GM12878 (cell line): ENCODE results near the gene SLC2A8. TPM values are rescaled to one million over a fixed set of nuclear protein-coding genes. Genes with fewer than 3 reads are reported as not detected.

Experiments
- ATAC-seq: fragments of 200-7000 bp; cut with Tn5 transposase; 3 replicates; pipeline ENCODE4 v1.9.1; 2020; ENCODE audit warnings: mild to moderate bottlenecking, moderate library complexity
- BruUV-seq: library from RNA; stranded (reverse); fragments of 400-500 nt; replicated peaks from 2 replicates; lab custom pipeline; 2021; lab: Mats Ljungman, UMichigan
- CTCF ChIA-PET: fragments of 300-600 bp; sonication (Branson Sonifier 250); formaldehyde crosslinking; extraction: SDS; loops from one replicate; lab custom pipeline; 2021; ENCODE audit warnings: inconsistent platforms; lab: Yijun Ruan, JAX
- POLR2A ChIA-PET: fragments of 350-600 bp; formaldehyde crosslinking; extraction: SDS; loops from one replicate; lab custom pipeline; 2021; ENCODE audit warnings: inconsistent platforms; lab: Charles Lee
- RAD21 ChIA-PET: fragments of 300-600 bp; sonication (Branson Sonifier 250); formaldehyde crosslinking; loops from one replicate; lab custom pipeline; 2023; ENCODE audit warnings: antibody characterized with exemption; ENCODE audit not compliant: unreplicated experiment; lab: Charles Lee
- SMC1A ChIA-PET: fragments of 300-600 bp; sonication (Branson Sonifier 250); formaldehyde crosslinking; loops from one replicate; lab custom pipeline; 2023; ENCODE audit not compliant: unreplicated experiment, uncharacterized antibody; lab: Charles Lee
- DNase-seq: peaks from one replicate; pipeline ENCODE4 v3.0.0-alpha.2; 2011; ENCODE audit warnings: low read depth, low spot score
- FAIRE-seq: peaks from 3 replicates; lab custom pipeline; 2011; peaks lifted over from hg19 to GRCh38; lab: Jason Lieb, UNC
- H2AFZ ChIP-seq: 2 replicates; pipeline ENCODE4 v1.6.0; 2011; ENCODE audit warnings: low read depth, low read length, control low read depth; ENCODE audit not compliant: control insufficient read depth
- H3K27ac ChIP-seq: 2 replicates; pipeline ENCODE4 v1.5.1; 2011; ENCODE audit warnings: control low read depth; ENCODE audit not compliant: control insufficient read depth, insufficient read depth
- H3K27me3 ChIP-seq, 2 experiments: replicated peaks in 1 of 2; 2 replicates each; pipeline versions ENCODE4 v1.6.0 to v1.6.1; 2011; ENCODE audit warnings: low read length in 1 of 2; ENCODE audit not compliant: control insufficient read depth in 2 of 2, insufficient read depth in 2 of 2
- H3K36me3 ChIP-seq, 2 experiments: 2 replicates each; pipeline ENCODE4 v1.5.1; 2011; ENCODE audit warnings: low read length in 1 of 2; ENCODE audit not compliant: control insufficient read depth in 2 of 2, insufficient read depth in 2 of 2
- H3K4me1 ChIP-seq: 2 replicates; pipeline ENCODE4 v1.6.1; 2011; ENCODE audit warnings: mild to moderate bottlenecking, low read length, moderate library complexity, mixed read lengths; ENCODE audit not compliant: control insufficient read depth, insufficient read depth
- H3K4me2 ChIP-seq: 2 replicates; pipeline ENCODE4 v1.6.0; 2011; ENCODE audit warnings: control low read depth; ENCODE audit not compliant: control insufficient read depth, insufficient read depth
- H3K4me3 ChIP-seq: fragments of 200-600 bp; sonication (generic); 2 replicates; pipeline ENCODE4 v1.5.1; 2016
- H3K79me2 ChIP-seq: 2 replicates; pipeline ENCODE4 v1.6.0; 2011; ENCODE audit warnings: low read length; ENCODE audit not compliant: control insufficient read depth, insufficient read depth
- H3K9ac ChIP-seq: 2 replicates; pipeline ENCODE4 v1.8.0; 2011; ENCODE audit warnings: low read length, control low read depth, mixed read lengths; ENCODE audit not compliant: control insufficient read depth, insufficient read depth
- H3K9me3 ChIP-seq: replicated peaks from 3 replicates; pipeline ENCODE4 v1.5.1; 2011; ENCODE audit warnings: mild to moderate bottlenecking, low read length; ENCODE audit not compliant: control insufficient read depth, insufficient read depth
- H4K20me1 ChIP-seq: 2 replicates; pipeline ENCODE4 v1.6.0; 2011; ENCODE audit not compliant: control insufficient read depth, insufficient read depth
- BHLHE40 ChIP-seq, 2 experiments: fragments of 450-650 bp in 1 of 2; IDR thresholded peaks; 2 replicates each; pipeline ENCODE4 v1.6.1; 2011 to 2017; ENCODE audit warnings: low read depth in 2 of 2, borderline replicate concordance in 1 of 2, improper control_type of control experiment in 1 of 2, low read length in 1 of 2, mild to moderate bottlenecking in 1 of 2
- CBX3 ChIP-seq: fragments of 200-600 bp; sonication (generic); IDR thresholded peaks from 2 replicates; pipeline ENCODE4 v1.6.1; 2016; ENCODE audit warnings: low read depth, borderline replicate concordance
- CHD4 ChIP-seq: fragments of 200-600 bp; sonication (generic); IDR thresholded peaks from 2 replicates; pipeline ENCODE4 v1.6.1; 2016; ENCODE audit warnings: mild to moderate bottlenecking
- CREB1 ChIP-seq: IDR thresholded peaks from 2 replicates; pipeline ENCODE4 v1.6.1; 2012; ENCODE audit warnings: low read depth, mild to moderate bottlenecking, inconsistent platforms
- CTCF ChIP-seq, 3 experiments: IDR thresholded peaks in 2 of 3; conservative IDR thresholded peaks in 1 of 3; 2 replicates each; pipeline ENCODE4 v1.5.1; 2011; ENCODE audit warnings: low read depth in 3 of 3, low read length in 3 of 3, mild to moderate bottlenecking in 3 of 3, control low read depth in 2 of 3, moderate library complexity in 2 of 3, inconsistent platforms in 1 of 3, mixed read lengths in 1 of 3; ENCODE audit not compliant: control insufficient read depth in 2 of 3, insufficient read depth in 1 of 3; ENCODE audit errors: extremely low read depth in 1 of 3
- FOS ChIP-seq: IDR thresholded peaks from 3 replicates; pipeline ENCODE4 v1.6.1; 2011; ENCODE audit warnings: borderline replicate concordance; ENCODE audit not compliant: insufficient read length; ENCODE audit errors: extremely low read depth
- KDM1A ChIP-seq: fragments of 200-600 bp; sonication (generic); IDR thresholded peaks from 2 replicates; pipeline ENCODE4 v1.6.1; 2016; ENCODE audit warnings: borderline replicate concordance
- MXI1 ChIP-seq: fragments of 150-350 bp; IDR thresholded peaks from 2 replicates; pipeline ENCODE4 v1.6.1; 2011; ENCODE audit warnings: low read depth, mild to moderate bottlenecking, inconsistent platforms, low read length, improper control_type of control experiment
- MYB ChIP-seq: fragments of 150-350 bp; IDR thresholded peaks from 2 replicates; pipeline ENCODE4 v1.6.1; 2014; ENCODE audit warnings: mild to moderate bottlenecking, low read depth, low read length, borderline replicate concordance
- PAX5 ChIP-seq: IDR thresholded peaks from 2 replicates; pipeline ENCODE4 v1.6.1; 2011; ENCODE audit warnings: low read depth, low read length, borderline replicate concordance
- PKNOX1 ChIP-seq: fragments of 450-650 bp; IDR thresholded peaks from 2 replicates; pipeline ENCODE4 v1.6.1; 2016; ENCODE audit warnings: mild to moderate bottlenecking
- SP1 ChIP-seq: IDR thresholded peaks from one replicate; pipeline ENCODE4 v1.6.1; 2011; ENCODE audit warnings: low read depth, low read length
- SREBF2 ChIP-seq: IDR thresholded peaks from 2 replicates; pipeline ENCODE4 v1.6.1; 2012; ENCODE audit warnings: mild to moderate bottlenecking, low read length
- SUZ12 ChIP-seq: fragments of 200-600 bp; sonication (generic); IDR thresholded peaks from one replicate; pipeline ENCODE4 v1.6.1; 2018; ENCODE audit warnings: antibody characterized with exemption, mild to moderate bottlenecking; ENCODE audit not compliant: unreplicated experiment
- USF2 ChIP-seq: IDR thresholded peaks from 2 replicates; pipeline ENCODE4 v1.6.1; 2011; ENCODE audit warnings: low read depth, low read length, improper control_type of control experiment, borderline replicate concordance
- WGBS: methylation state at CpG from one replicate; pipeline ENCODE4 v1.1.6; 2016; ENCODE audit warnings: low lambda C conversion rate; ENCODE audit not compliant: insufficient replicate concordance, insufficient coverage; ENCODE audit errors: missing lambda C conversion rate; 5-methylcytosine and 5-hydroxymethylcytosine counted together
- in situ Hi-C: fragments of 300-500 bp; cut with MboI; formaldehyde crosslinking; loops from 9 replicates; pipeline ENCODE4 v1.14.3; 2018; ENCODE audit warnings: mixed read lengths
- intact Hi-C: fragments of 100-400 bp; cut with micrococcal nuclease; formaldehyde crosslinking; loops from one replicate; pipeline ENCODE4 v1.14.2; 2022; ENCODE audit not compliant: unreplicated experiment
- polyA plus RNA-seq, 11 experiments: library from polyadenylated mRNA; depleted of rRNA in 4 of 11; unstranded in 6 of 11; stranded (reverse) in 5 of 11; fragments of >200 nt; fragmentation: Nextera tagmentation in 4 of 11; fragmentation: Illumina TruSeq in 1 of 11; extraction: Ambion mirVana in 4 of 11; extraction: Trizol in 1 of 11; gene quantifications; 1 replicate in 1 of 11; 2 replicates in 10 of 11; pipeline versions ENCODE4 v1.2.1 to v1.2.3, GENCODE V29; 2011 to 2016; ENCODE audit warnings: inconsistent platforms in 2 of 11, missing spikeins in 2 of 11, low read depth in 1 of 11
- total RNA-seq, 4 experiments: library from RNA; depleted of rRNA in 3 of 4; stranded (reverse); fragments of >200 nt in 3 of 4; fragmentation: Illumina TruSeq in 1 of 4; extraction: Trizol in 1 of 4; gene quantifications; 2 replicates each; pipeline versions ENCODE4 v1.2.1 to v1.2.3, GENCODE V29; 2013 to 2021

Gene SLC2A8
- total and polyA plus RNA-seq, 10 of the 15 experiments (the other 5 are each of a cell fraction or from before 2014, with no cell fraction given): 0.31 to 22.7 (median 10.0) TPM

GRCh38 chr9:127415141-127415540 lies 18.2 kb downstream of the SLC2A8 start:
- ChIA-PET POLR2A (no interaction called here), CTCF (interaction anchor here (0.9 to 1.3 kb wide), 4 partner anchors 18 to 201 kb away, joined by 3 read pairs; partner anchors contain the start of gene SLC2A8), RAD21 (no interaction called here), SMC1A (no interaction called here)
- H3K9me3 ChIP-seq: no peaks in the 10 kb centered on the region
- H4K20me1 ChIP-seq: no peaks in the 10 kb centered on the region
- no peaks in the 10 kb centered on the region for H3K36me3 ChIP-seq
- intact Hi-C loops (no loop called here), in situ Hi-C loops (no loop called here)
- TF ChIP-seq FOS (no peak), KDM1A (no peak), SUZ12 (no peak), CBX3 (no peak), USF2 (no peak), SP1 (no peak), SREBF2 (no peak), CREB1 (no peak)
- H3K4me2 ChIP-seq: no peak overlapping the region
- no TSS peak for BruUV-seq
- H3K27me3 ChIP-seq: no peaks in the 10 kb centered on the region
- H3K9ac ChIP-seq: no peak overlapping the region
- WGBS: 88% methylated on average over 4 of the region's 4 CpGs
- no peaks in the 10 kb centered on the region for H3K79me2 ChIP-seq
- H3K4me1 ChIP-seq: no peaks in the 10 kb centered on the region
- no peak for FAIRE-seq
- no peak for DNase-seq
- no peak overlapping the region for H3K4me3 ChIP-seq
- no peak overlapping the region for H3K27ac ChIP-seq
- ATAC-seq: no peak
- no peak overlapping the region for H2AFZ ChIP-seq

GRCh38 chr9:127415657-127416056 lies 18.7 kb downstream of the SLC2A8 start:
- no peaks in the 10 kb centered on the region for H3K79me2 ChIP-seq
- H3K4me3 ChIP-seq: no peak overlapping the region
- ChIA-PET SMC1A (no interaction called here), RAD21 (no interaction called here), CTCF (interaction anchor here (0.9 to 1.3 kb wide), 4 partner anchors 19 to 201 kb away, joined by 3 read pairs; partner anchors contain the start of gene SLC2A8), POLR2A (no interaction called here)
- no peak overlapping the region for H2AFZ ChIP-seq
- BruUV-seq: no TSS peak
- no peaks in the 10 kb centered on the region for H3K4me1 ChIP-seq
- no peak overlapping the region for H3K27ac ChIP-seq
- H3K4me2 ChIP-seq: no peak overlapping the region
- H3K9me3 ChIP-seq: no peaks in the 10 kb centered on the region
- intact Hi-C loops (no loop called here), in situ Hi-C loops (no loop called here)
- no peaks in the 10 kb centered on the region for H3K36me3 ChIP-seq
- H3K27me3 ChIP-seq: no peaks in the 10 kb centered on the region
- no peaks in the 10 kb centered on the region for H4K20me1 ChIP-seq
- WGBS: 96% methylated on average over 1 of the region's 1 CpG
- DNase-seq (no peak), ATAC-seq (no peak), FAIRE-seq (no peak)
- H3K9ac ChIP-seq: no peak overlapping the region
- no peak for TF ChIP-seq FOS
- no peak for TF ChIP-seq CTCF (IDR thresholded peaks at IDR 0.05 in 2 of 3, conservative IDR thresholded peaks at IDR 0.05 in 1 of 3; ENCODE audit: control insufficient read depth in 2 of 3, extremely low read depth in 1 of 3, insufficient read depth in 1 of 3, low read depth in 3 of 3, low read length in 3 of 3)
- TF ChIP-seq PKNOX1: no peak
- no peak for TF ChIP-seq MYB
- TF ChIP-seq CHD4: no peak
- no peak for TF ChIP-seq BHLHE40 (IDR thresholded peaks at IDR 0.05; ENCODE audit: borderline replicate concordance in 1 of 2, low read depth in 2 of 2, low read length in 1 of 2)
- no peak for TF ChIP-seq MXI1
- no peak for TF ChIP-seq PAX5
